HG03558 (cell line): ENCODE measurements around the gene TSPY4.
"Not testable (repeated sequence)": the region's sequence is repeated elsewhere in the genome, so short reads cannot be mapped to it uniquely, and the experiment has no call there.

Experiments
- ATAC-seq: cut with Tn5 transposase; IDR thresholded peaks from one replicate; pipeline ENCODE4 v1.9.1; 2021; ENCODE audit warnings: moderate number of reproducible peaks; ENCODE audit not compliant: unreplicated experiment; ENCODE audit errors: extremely low read depth

The TSPY4 gene, protein sequence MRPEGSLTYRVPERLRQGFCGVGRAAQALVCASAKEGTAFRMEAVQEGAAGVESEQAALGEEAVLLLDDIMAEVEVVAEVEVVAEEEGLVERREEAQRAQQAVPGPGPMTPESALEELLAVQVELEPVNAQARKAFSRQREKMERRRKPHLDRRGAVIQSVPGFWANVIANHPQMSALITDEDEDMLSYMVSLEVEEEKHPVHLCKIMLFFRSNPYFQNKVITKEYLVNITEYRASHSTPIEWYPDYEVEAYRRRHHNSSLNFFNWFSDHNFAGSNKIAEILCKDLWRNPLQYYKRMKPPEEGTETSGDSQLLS

DNA sequence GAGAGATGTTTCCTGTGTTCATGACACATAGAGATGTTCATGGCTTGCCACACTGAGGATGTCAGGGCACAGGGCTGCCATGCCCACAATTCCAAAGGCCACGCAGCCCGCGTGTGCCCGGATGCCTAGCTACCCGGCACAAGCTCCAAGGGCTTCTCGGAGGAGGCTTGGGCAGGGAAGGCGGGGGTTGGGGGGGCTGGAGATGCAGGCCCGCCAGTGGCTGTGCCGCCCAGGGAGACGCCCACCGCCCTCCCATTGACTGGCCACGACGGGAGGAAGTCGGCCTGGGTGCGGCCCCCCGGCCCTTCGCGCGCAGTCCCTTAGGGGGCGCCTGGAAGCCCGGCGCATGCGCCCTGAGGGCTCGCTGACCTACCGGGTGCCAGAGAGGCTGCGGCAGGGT lies at the start of gene TSPY4:
Gene TSPY4, plus strand, starts transcription at position 301 of the 400 bp plus-strand sequence. Its CDS starts 46 bp downstream, at position 347.
- not testable (repeated sequence) for ATAC-seq

DNA sequence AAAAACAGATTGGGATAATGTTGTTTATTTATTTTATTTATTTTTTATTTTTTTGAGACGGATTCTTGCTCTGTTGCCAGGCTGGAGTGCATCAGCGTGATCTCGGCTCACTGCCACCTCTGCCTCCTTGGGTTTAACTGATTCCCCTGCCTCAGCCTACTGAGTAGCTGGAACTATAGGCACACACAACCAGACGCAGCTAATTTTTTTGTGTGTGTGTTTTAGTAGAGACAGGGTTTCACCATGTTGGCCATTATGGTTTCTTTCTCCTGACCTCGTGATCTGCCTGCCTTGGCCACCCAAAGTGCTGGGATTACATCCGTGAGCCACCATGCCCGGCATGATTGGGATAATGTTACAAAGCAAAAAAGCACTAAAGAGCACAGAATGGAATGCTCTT lies 16.3 kb upstream of the TSPY4 start:
- ATAC-seq = no peak

DNA sequence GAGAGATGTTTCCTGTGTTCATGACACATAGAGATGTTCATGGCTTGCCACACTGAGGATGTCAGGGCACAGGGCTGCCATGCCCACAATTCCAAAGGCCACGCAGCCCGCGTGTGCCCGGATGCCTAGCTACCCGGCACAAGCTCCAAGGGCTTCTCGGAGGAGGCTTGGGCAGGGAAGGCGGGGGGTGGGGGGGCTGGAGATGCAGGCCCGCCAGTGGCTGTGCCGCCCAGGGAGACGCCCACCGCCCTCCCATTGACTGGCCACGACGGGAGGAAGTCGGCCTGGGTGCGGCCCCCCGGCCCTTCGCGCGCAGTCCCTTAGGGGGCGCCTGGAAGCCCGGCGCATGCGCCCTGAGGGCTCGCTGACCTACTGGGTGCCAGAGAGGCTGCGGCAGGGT lies 20.2 kb downstream of the TSPY4 start, which contains the start of gene TSPY8:
Gene TSPY8, plus strand, starts transcription at position 301 of the 400 bp plus-strand sequence. Its CDS starts 46 bp downstream, at position 347.
- ATAC-seq = not testable (repeated sequence)
